Stimulated activated CD8-positive, alpha-beta memory T cell treated with anti-CD3 and anti-CD28 coated beads, Interleukin-12 subunit alpha, Interleukin-12 subunit beta, amount 100 ng/mL, for 1 hour (primary cell): Measurements from ENCODE around the gene TRIM71.
"Not testable (repeated sequence)": the region's sequence is repeated elsewhere in the genome, so short reads cannot be mapped to it uniquely, and the experiment has no call there.

Experiments used
- DNase-seq: peaks from one replicate; pipeline ENCODE4 v3.0.0-alpha.2; 2020; ENCODE audit warnings: low read depth

The TRIM71 gene

DNA sequence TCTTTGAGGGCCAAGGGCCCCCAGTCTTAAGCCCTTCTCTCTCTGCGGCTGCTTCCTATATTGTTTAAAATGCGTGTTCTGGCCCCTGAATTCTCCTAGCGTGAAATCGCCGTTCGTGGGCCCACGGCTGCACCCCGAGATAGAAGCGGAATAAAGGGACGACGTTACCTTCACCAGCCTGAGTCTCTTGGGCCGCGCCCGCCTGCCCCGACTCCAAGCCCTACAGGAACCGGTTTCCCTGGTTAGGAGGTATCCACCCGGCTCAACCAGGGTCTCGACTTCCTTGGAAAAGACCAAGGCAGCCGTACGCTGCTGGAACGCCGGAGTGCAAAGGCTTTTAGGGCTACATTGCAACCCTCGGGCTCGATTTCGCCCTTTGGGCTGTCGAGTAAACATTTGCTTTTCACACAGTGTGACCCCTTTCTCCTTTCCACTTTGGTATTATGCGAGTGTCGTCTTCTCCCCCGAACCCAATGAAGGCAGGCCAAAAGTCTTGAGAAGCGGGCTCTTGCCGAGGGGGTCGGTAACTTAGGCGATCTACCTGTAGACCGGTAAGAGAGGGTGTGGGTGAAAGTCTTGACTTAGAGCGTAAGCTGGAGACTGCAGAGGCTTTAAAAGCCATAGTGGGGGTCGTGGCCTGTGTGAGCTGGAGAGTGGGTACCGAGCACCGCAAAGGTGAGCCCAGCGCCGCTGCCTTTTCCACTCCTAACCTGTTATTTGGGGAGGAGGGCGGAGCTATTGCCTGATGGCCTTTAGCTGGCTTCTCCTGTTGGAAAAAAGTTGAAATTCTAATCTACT lies 2.0 kb downstream of the TRIM71 start:
- DNase-seq, result no peak

- no peak for DNase-seq
These were observed 2.6 kb downstream of the TRIM71 start for GRCh38 chr3:32820430-32820829.

GRCh38 chr3:32820971-32821685 lies 3.3 kb downstream of the TRIM71 start:
- no peak for DNase-seq

DNA sequence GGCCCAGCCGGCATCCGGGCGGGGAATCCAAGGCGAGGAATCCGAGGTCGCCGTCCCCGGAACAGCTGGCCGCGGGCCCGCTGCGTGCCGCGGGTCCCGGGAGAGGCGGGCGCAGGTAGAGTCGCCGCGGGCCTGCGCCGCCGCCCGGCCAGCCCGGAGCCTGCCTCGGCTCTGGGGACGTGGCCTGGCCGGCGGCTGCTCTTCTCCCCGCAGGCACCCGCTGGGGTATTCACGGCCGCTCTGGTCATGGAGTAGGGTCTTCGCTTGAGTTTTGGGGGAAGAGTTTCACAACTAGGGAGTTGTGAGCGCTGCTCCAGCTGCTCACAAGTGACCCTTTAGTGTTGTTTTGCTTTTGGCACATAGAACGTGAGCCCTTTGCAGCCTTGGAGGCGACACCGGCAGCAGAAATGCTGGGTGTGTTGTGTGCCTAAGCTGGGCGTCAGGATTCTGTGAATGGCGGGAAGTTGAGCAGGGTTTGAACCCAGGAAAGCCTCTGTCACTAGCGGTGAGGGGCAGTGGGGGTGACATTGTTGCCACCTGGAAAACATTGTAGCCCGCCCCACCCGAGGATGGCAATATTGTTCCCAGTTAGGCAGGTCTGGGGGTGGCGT lies 4.0 kb downstream of the TRIM71 start:
- no peak for DNase-seq

GRCh38 chr3:32822609-32823498 lies 5.1 kb downstream of the TRIM71 start:
- no peak for DNase-seq

GRCh38 chr3:32823641-32824184 lies 5.9 kb downstream of the TRIM71 start:
- not testable (repeated sequence) for DNase-seq

DNA sequence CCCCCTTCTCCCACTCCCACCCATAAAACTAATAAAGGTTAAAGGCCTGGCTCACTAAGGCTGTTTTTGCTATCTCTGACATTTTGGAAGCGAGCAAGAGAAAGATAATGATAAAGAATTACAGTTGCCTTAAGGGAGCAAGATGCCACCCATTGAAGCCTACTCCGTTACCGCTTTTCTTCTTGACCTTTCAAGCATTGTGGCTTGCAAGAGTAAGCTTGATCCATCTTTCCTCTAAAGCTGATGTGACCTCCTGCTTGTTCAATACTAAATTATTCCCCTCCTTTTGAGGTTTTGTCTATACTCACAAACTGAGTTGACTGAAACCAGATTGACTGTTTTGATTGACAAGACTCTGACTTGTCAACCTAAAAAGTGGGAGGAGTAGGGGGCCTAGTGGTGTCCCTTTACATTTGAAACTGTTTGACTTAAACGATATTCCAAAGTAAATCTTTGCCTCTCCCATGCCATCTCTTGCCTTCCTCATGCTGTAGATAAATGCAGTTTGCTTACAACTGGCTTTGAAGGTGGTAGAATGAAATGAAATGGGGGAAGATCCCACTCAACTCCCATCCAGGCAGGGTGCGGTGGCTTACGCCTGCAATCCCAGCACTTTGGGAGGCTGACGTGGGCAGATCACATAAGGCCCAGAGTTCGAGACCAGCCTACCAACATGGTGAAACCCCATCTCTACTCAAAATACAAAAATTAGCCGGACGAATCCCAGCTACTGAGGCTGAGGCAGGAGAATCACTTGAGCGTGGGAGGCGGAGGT lies 8.0 kb downstream of the TRIM71 start:
- no peak for DNase-seq

DNA sequence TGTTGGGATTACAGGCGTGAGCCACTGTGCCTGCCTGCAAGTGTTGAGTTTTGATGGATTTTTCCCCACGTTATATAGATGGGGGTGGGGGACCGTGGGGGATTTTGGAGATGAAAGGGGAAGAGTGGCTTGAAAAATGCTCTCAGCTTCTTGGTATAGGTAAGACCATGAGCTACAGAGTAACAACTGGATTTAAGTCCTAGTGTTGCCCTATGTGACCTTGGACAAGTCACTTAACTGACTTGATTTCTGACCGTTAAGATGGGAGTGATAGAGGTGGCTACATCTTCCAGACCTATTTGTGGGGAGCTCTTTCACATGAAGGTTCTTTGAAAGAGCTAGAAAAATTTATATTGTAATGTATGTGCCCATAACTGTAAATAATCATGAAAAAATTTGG lies 13.3 kb downstream of the TRIM71 start:
- DNase-seq, result no peak

DNA sequence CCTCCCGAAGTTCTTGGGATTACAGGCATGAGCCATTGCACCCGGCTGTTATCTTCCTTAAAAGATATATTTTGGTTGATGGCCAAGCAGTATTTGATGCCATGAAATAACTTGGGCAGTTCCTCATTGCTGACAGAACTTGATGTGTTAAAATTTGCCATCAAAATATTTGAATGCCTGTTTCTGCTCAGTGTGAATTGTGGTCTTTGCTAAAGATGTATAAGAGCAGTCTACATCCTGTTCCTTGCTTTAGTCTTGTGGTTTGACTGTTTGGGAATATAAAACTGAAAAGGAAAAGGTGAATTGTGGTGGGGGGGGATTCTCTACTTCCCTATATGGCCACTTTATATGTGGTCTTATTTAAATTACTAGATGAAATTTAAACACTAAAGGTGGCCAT lies 14.0 kb downstream of the TRIM71 start:
- DNase-seq, result no peak

GRCh38 chr3:32832193-32832592 lies 14.4 kb downstream of the TRIM71 start:
- no peak for DNase-seq

- DNase-seq, result no peak
These were observed 17.2 kb downstream of the TRIM71 start for GRCh38 chr3:32835049-32835371.

GRCh38 chr3:32835961-32836360 lies 18.2 kb downstream of the TRIM71 start:
- DNase-seq, result no peak

GRCh38 chr3:32836601-32837000 lies 18.8 kb downstream of the TRIM71 start:
- no peak for DNase-seq

- DNase-seq, result no peak
These were observed 19.6 kb downstream of the TRIM71 start for GRCh38 chr3:32837366-32837765.

GRCh38 chr3:32837789-32838188 lies 20.0 kb downstream of the TRIM71 start:
- DNase-seq, result no peak

- no peak for DNase-seq
These were observed 21.9 kb downstream of the TRIM71 start for GRCh38 chr3:32839714-32840085.

DNA sequence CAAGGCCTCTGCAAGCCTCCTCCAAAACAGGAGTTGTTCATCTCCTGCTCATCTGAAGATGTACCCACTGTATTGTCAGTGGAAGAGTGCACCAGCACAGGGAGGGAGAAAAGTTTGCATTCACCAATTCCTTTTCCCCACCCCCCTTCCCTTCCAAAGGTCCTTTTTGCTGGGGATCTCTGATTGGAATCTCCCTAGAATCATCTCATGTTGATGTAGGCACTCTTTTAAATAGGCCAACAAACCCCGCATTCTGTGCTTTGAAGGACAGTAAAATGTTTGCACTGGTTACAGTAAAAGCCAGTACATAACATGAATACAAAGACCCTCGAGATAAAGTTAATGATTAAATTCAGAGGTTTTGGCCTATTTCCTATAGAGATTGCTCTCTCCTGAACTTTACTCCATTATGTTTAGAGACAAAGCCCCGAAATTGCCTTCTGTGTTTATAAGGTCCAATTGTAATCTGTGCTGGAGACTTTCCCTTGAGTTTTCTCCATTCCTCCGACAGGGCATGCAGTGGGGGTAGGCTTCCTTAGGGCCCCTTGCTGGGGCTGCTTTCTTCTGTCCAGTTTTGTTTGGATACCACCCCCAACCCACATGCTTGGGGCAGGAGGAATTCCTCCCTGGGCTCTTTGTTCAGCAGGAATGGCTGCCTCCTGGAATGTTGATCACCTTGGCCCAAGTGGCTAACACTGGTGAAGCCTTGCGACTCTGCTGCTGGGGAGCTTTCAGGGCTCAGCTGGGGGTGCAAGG lies 22.5 kb downstream of the TRIM71 start:
- DNase-seq, result no peak

DNA sequence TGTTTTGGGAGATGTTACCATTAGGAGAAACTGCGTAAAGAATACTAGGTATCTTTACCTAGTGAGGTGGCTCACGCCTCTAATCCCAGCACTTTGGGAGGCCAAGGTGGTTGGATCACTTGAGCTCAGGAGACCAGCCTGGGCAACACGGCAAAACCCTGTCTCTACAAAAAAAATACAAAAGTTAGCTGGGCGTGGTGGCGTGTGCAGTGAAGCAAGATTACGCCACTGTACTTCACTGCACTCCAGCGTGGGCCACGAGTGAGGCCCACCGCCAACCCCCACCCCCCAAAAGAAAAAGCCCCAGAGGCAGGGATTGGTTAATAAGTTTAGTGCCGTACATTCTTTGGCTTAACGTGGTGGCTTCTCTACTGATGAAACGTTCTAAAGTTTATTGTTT lies 23.5 kb downstream of the TRIM71 start:
- DNase-seq, result no peak

GRCh38 chr3:32841867-32842470 lies 24.2 kb downstream of the TRIM71 start:
- DNase-seq, result no peak

DNA sequence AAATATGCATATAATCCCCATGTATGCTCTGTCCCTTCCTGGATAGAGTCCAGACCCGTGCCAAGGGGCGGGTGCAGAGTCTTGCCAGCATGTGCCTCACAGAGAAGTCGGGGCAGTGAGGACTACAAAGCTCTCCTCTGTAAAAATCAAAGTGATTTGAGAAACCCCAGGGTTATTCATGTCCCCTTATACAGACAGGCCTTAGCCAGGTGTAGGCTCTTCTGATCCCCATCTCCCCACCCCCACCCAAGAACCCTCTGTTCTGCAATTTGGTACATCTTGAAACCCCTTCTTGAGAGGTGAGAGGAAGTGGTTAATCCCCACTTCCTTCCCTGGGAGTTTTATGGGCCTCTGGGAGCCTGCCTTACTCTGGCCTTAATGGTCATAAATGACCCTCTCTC lies 24.7 kb downstream of the TRIM71 start:
- DNase-seq, result no peak
